HepG2 (cell line): Measurements from ENCODE around the gene BRINP1. TPM values are rescaled to one million over a fixed set of nuclear protein-coding genes. Genes with fewer than 3 reads are reported as not detected.

Source experiments
- ATAC-seq: fragments of 200-7000 bp; cut with Tn5 transposase; 3 replicates; pipeline ENCODE4 v1.9.1; 2020; ENCODE audit warnings: mild to moderate bottlenecking, moderate library complexity
- BruUV-seq: library from RNA; stranded (reverse); fragments of 400-500 nt; replicated peaks from 2 replicates; lab custom pipeline; 2021; lab: Mats Ljungman, UMichigan
- CTCF ChIA-PET: fragments of 300-600 bp; formaldehyde crosslinking; extraction: SDS; loops from one replicate; lab custom pipeline; 2021; ENCODE audit warnings: low total read pairs, inconsistent platforms, low intra/inter-chr PET ratio; lab: Yijun Ruan, JAX
- POLR2A ChIA-PET: fragments of 350-600 bp; sonication (Branson Sonifier 250); formaldehyde crosslinking; loops from one replicate; lab custom pipeline; 2020; ENCODE audit warnings: antibody characterized with exemption, inconsistent platforms; lab: Yijun Ruan, JAX
- DNase-seq: peaks from one replicate; pipeline ENCODE4 v3.0.0-alpha.2; 2015; ENCODE audit warnings: low spot score
- FAIRE-seq: peaks from 3 replicates; lab custom pipeline; 2011; peaks lifted over from hg19 to GRCh38; lab: Jason Lieb, UNC
- H2AFZ ChIP-seq: one replicate; pipeline ENCODE4 v1.6.1; 2011; ENCODE audit warnings: low read length, inconsistent platforms
- H3K27ac ChIP-seq: fragments of 300-600 bp; 3 replicates; pipeline ENCODE4 v1.8.0; 2011; ENCODE audit warnings: mixed run types, mild to moderate bottlenecking, mixed read lengths, low read length, inconsistent platforms; ENCODE audit not compliant: insufficient read depth; ENCODE audit errors: extremely low read length
- H3K27me3 ChIP-seq, 2 experiments: fragments of 200-600 bp in 1 of 2; 2 replicates in 1 of 2; 3 replicates in 1 of 2; pipeline versions ENCODE4 v1.6.0 to v1.8.0; 2011; ENCODE audit warnings: low read length in 2 of 2, mild to moderate bottlenecking in 2 of 2, moderate library complexity in 2 of 2, inconsistent platforms in 1 of 2; ENCODE audit not compliant: insufficient read depth in 2 of 2, control insufficient read depth in 1 of 2
- H3K36me3 ChIP-seq, 2 experiments: fragments of 200-600 bp in 1 of 2; replicated peaks in 1 of 2; 2 replicates in 1 of 2; 3 replicates in 1 of 2; pipeline versions ENCODE4 v1.5.1 to v1.8.0; 2011; ENCODE audit warnings: low read length in 2 of 2, inconsistent platforms in 1 of 2; ENCODE audit not compliant: insufficient read depth in 2 of 2, control insufficient read depth in 1 of 2
- H3K4me1 ChIP-seq: 2 replicates; pipeline ENCODE4 v1.5.1; 2012; ENCODE audit warnings: low read length, inconsistent platforms; ENCODE audit not compliant: insufficient read depth
- H3K4me2 ChIP-seq: 2 replicates; pipeline ENCODE4 v1.6.0; 2011; ENCODE audit warnings: low read depth, low read length, inconsistent platforms
- H3K4me3 ChIP-seq, 3 experiments: fragments of 200-600 bp in 1 of 3; sonication (generic), shearing (Covaris generic) in 1 of 3; replicated peaks in 1 of 3; 2 replicates each; pipeline ENCODE4 v1.5.1; 2011 to 2016; ENCODE audit warnings: low read length in 3 of 3, inconsistent platforms in 2 of 3, low read depth in 2 of 3, mild to moderate bottlenecking in 2 of 3, control low read depth in 1 of 3, mixed read lengths in 1 of 3; ENCODE audit not compliant: insufficient read depth in 1 of 3
- H3K79me2 ChIP-seq: one replicate; pipeline ENCODE4 v1.6.1; 2011; ENCODE audit warnings: low read length, inconsistent platforms; ENCODE audit not compliant: insufficient read depth
- H3K9ac ChIP-seq: 2 replicates; pipeline ENCODE4 v1.6.0; 2011; ENCODE audit warnings: mild to moderate bottlenecking, low read depth, low read length, inconsistent platforms; ENCODE audit not compliant: insufficient read depth
- H3K9me3 ChIP-seq: 2 replicates; pipeline ENCODE4 v1.5.1; 2012; ENCODE audit warnings: mild to moderate bottlenecking, low read length
- H4K20me1 ChIP-seq: 2 replicates; pipeline ENCODE4 v1.6.0; 2011; ENCODE audit warnings: inconsistent platforms, mild to moderate bottlenecking, low read length, moderate library complexity; ENCODE audit not compliant: insufficient read depth
- KAT8 ChIP-seq: IDR thresholded peaks from 2 replicates; pipeline ENCODE4 v1.6.1; 2016; ENCODE audit warnings: missing genetic modification reagents, missing compliant biosample characterization
- SP1 ChIP-seq, 2 experiments: fragments of 450-650 bp in 1 of 2; sonication (generic) in 1 of 2; formaldehyde crosslinking in 1 of 2; IDR thresholded peaks; 2 replicates each; pipeline versions ENCODE4 v1.4.0 to v1.6.1; 2016 to 2020; ENCODE audit warnings: missing genetic modification reagents in 1 of 2
- SP4 ChIP-seq: sonication (generic); formaldehyde crosslinking; IDR thresholded peaks from 2 replicates; pipeline ENCODE4 v1.8.1; 2023; ENCODE audit warnings: mild to moderate bottlenecking, missing genetic modification reagents
- ZBTB20 ChIP-seq: sonication (generic); formaldehyde crosslinking; IDR thresholded peaks from 2 replicates; pipeline ENCODE4 v1.8.1; 2023; ENCODE audit warnings: missing genetic modification reagents, low read depth, mild to moderate bottlenecking, borderline replicate concordance
- ZNF12 ChIP-seq: sonication (generic); formaldehyde crosslinking; IDR thresholded peaks from 2 replicates; pipeline ENCODE4 v1.5.0; 2020; ENCODE audit warnings: missing genetic modification reagents
- WGBS: methylation state at CpG from one replicate; pipeline ENCODE4 v1.1.6; 2017; ENCODE audit warnings: low lambda C conversion rate; 5-methylcytosine and 5-hydroxymethylcytosine counted together
- in situ Hi-C: cut with HindIII; loops from 2 replicates; pipeline ENCODE4 v1.10.0; 2017; ENCODE audit warnings: low pct_unique_long_range_greater_than_20kb; ENCODE audit not compliant: extremely low pct_ligation_motif_present
- intact Hi-C: fragments of 100-400 bp; cut with micrococcal nuclease; formaldehyde crosslinking; loops from one replicate; pipeline ENCODE4 v1.10.0; 2022; ENCODE audit not compliant: unreplicated experiment
- polyA plus RNA-seq, 8 experiments: library from polyadenylated mRNA; depleted of rRNA in 3 of 8; stranded (reverse) in 7 of 8; unstranded in 1 of 8; fragments of >200 nt; fragmentation: Illumina TruSeq in 4 of 8; extraction: Trizol in 4 of 8; gene quantifications; 2 replicates each; pipeline versions ENCODE4 v1.2.1 to v1.2.3, GENCODE V29; 2011 to 2016; ENCODE audit warnings: low read depth in 4 of 8, missing spikeins in 1 of 8, mixed read lengths in 1 of 8; ENCODE audit not compliant: insufficient read depth in 1 of 8
- total RNA-seq, 5 experiments: library from RNA; depleted of rRNA; stranded (reverse); fragments of >200 nt; fragmentation: Illumina TruSeq; extraction: Trizol; gene quantifications; 2 replicates each; pipeline ENCODE4 v1.2.3, GENCODE V29; 2016; ENCODE audit warnings: low read depth in 1 of 5
- TF ChIP-seq, protein P1 (sequence below): sonication (generic); formaldehyde crosslinking; IDR thresholded peaks from 2 replicates; pipeline ENCODE4 v1.9.0; 2021; ENCODE audit warnings: mild to moderate bottlenecking, missing genetic modification reagents
- TF ChIP-seq, protein P2 (sequence below): sonication (generic); formaldehyde crosslinking; IDR thresholded peaks from 2 replicates; pipeline ENCODE4 v1.5.1; 2020; ENCODE audit warnings: mild to moderate bottlenecking, missing genetic modification reagents, moderate library complexity

Gene BRINP1
- total and polyA plus RNA-seq, 2 of the 13 experiments (the other 11 are each of a cell fraction or from before 2014, with no cell fraction given), result not detected

DNA sequence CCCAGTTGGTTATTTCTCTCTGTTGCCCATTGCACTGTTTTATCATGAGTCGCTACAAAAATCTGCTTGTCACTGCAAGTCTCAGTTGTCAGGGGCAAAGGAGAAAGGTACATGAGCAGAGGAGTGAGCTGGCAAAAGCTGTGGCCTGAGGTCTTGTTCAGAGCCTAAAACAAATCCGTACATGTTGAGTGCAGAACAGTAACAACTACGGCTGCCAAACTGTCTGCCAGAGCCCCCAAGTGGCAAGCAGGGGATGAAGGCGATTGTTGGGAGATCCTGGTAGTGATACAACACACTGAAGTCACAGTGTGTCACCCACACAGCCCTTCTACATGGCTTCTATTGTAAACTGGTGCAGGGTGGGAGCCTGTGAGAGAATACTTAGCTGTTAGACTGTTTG is 50.9 kb downstream of the BRINP1 start:
- no peaks in the 10 kb centered on the region; the same call in 1 of the 2 replicates for H3K9me3 ChIP-seq
- in situ Hi-C loops (no loop called here), intact Hi-C loops (no loop called here)
- FAIRE-seq (no peak), ATAC-seq (no peak), DNase-seq (no peak)
- H4K20me1 ChIP-seq, result no peaks in the 10 kb centered on the region
- peaks cover 9% of the 10 kb centered on the region; the same call in 1 of the 2 replicates for H3K4me1 ChIP-seq
- H3K4me2 ChIP-seq, result no peak overlapping the region
- no peak overlapping the region for H2AFZ ChIP-seq
- BruUV-seq, result no TSS peak
- ChIA-PET POLR2A (no interaction called here), CTCF (no interaction called here)
- H3K27me3 ChIP-seq, result no peaks in the 10 kb centered on the region
- no peak overlapping the region for H3K27ac ChIP-seq
- 0% methylated on average over 3 of the region's 4 CpGs for WGBS
- H3K9ac ChIP-seq, result no peak overlapping the region
- no peaks in the 10 kb centered on the region for H3K36me3 ChIP-seq
- TF ChIP-seq ZBTB20 (CRISPR knock-in tag), result no peak
- TF ChIP-seq, protein P1, sequence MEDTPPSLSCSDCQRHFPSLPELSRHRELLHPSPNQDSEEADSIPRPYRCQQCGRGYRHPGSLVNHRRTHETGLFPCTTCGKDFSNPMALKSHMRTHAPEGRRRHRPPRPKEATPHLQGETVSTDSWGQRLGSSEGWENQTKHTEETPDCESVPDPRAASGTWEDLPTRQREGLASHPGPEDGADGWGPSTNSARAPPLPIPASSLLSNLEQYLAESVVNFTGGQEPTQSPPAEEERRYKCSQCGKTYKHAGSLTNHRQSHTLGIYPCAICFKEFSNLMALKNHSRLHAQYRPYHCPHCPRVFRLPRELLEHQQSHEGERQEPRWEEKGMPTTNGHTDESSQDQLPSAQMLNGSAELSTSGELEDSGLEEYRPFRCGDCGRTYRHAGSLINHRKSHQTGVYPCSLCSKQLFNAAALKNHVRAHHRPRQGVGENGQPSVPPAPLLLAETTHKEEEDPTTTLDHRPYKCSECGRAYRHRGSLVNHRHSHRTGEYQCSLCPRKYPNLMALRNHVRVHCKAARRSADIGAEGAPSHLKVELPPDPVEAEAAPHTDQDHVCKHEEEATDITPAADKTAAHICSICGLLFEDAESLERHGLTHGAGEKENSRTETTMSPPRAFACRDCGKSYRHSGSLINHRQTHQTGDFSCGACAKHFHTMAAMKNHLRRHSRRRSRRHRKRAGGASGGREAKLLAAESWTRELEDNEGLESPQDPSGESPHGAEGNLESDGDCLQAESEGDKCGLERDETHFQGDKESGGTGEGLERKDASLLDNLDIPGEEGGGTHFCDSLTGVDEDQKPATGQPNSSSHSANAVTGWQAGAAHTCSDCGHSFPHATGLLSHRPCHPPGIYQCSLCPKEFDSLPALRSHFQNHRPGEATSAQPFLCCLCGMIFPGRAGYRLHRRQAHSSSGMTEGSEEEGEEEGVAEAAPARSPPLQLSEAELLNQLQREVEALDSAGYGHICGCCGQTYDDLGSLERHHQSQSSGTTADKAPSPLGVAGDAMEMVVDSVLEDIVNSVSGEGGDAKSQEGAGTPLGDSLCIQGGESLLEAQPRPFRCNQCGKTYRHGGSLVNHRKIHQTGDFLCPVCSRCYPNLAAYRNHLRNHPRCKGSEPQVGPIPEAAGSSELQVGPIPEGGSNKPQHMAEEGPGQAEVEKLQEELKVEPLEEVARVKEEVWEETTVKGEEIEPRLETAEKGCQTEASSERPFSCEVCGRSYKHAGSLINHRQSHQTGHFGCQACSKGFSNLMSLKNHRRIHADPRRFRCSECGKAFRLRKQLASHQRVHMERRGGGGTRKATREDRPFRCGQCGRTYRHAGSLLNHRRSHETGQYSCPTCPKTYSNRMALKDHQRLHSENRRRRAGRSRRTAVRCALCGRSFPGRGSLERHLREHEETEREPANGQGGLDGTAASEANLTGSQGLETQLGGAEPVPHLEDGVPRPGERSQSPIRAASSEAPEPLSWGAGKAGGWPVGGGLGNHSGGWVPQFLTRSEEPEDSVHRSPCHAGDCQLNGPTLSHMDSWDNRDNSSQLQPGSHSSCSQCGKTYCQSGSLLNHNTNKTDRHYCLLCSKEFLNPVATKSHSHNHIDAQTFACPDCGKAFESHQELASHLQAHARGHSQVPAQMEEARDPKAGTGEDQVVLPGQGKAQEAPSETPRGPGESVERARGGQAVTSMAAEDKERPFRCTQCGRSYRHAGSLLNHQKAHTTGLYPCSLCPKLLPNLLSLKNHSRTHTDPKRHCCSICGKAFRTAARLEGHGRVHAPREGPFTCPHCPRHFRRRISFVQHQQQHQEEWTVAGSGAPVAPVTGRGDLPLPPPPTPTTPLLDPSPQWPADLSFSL, result no peak
- TF ChIP-seq SP4 (CRISPR knock-in tag), result no peak
- TF ChIP-seq KAT8 (CRISPR knock-in tag), result no peak
- TF ChIP-seq SP1 (IDR thresholded peaks at IDR 0.05), result no peak
- TF ChIP-seq SP1 (CRISPR knock-in tag; IDR thresholded peaks at IDR 0.05), result no peak
- TF ChIP-seq, protein P2, sequence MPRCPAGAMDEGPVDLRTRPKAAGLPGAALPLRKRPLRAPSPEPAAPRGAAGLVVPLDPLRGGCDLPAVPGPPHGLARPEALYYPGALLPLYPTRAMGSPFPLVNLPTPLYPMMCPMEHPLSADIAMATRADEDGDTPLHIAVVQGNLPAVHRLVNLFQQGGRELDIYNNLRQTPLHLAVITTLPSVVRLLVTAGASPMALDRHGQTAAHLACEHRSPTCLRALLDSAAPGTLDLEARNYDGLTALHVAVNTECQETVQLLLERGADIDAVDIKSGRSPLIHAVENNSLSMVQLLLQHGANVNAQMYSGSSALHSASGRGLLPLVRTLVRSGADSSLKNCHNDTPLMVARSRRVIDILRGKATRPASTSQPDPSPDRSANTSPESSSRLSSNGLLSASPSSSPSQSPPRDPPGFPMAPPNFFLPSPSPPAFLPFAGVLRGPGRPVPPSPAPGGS (CRISPR knock-in tag), result no peak
- TF ChIP-seq ZNF12, result peak; percentile 77
- no peak overlapping the region for H3K4me3 ChIP-seq
- no peaks in the 10 kb centered on the region for H3K79me2 ChIP-seq
